K562 (cell line): ENCODE data around the gene NDUFS3. TPM values are rescaled to one million over a fixed set of nuclear protein-coding genes. Genes with fewer than 3 reads are reported as not detected.

Experiments
- ESRRA ChIP-seq: fragments of 450-650 bp; IDR thresholded peaks from 2 replicates; pipeline ENCODE4 v1.6.1; 2014; ENCODE audit warnings: low read depth, mild to moderate bottlenecking, moderate library complexity, borderline replicate concordance
- FOXA1 ChIP-seq: fragments of 450-650 bp; IDR thresholded peaks from 2 replicates; pipeline ENCODE4 v1.6.1; 2016; ENCODE audit warnings: mild to moderate bottlenecking, borderline replicate concordance
- FUS ChIP-seq: fragments of 200-400 bp; formaldehyde crosslinking; optimal IDR thresholded peaks from 2 replicates; pipeline ENCODE3; 2017; ENCODE audit warnings: low read depth, low read length
- HDAC6 ChIP-seq: IDR thresholded peaks from 2 replicates; pipeline ENCODE4 v1.6.1; 2012; ENCODE audit warnings: low read depth, mild to moderate bottlenecking, control low read depth, inconsistent platforms, low read length, moderate library complexity
- JUND ChIP-seq, 2 experiments: IDR thresholded peaks; 2 replicates in 1 of 2; 3 replicates in 1 of 2; pipeline ENCODE4 v1.6.1; 2011; ENCODE audit warnings: borderline replicate concordance in 2 of 2, low read depth in 2 of 2, low read length in 2 of 2, improper control_type of control experiment in 1 of 2, missing biosample characterization in 1 of 2, missing genetic modification characterization in 1 of 2, missing genetic modification reagents in 1 of 2
- MAFG ChIP-seq: fragments of 450-650 bp; conservative IDR thresholded peaks from 2 replicates; pipeline ENCODE4 v1.6.1; 2016; ENCODE audit warnings: missing genetic modification characterization, missing compliant biosample characterization
- MEF2D ChIP-seq: conservative IDR thresholded peaks from 2 replicates; pipeline ENCODE4 v1.6.1; 2016; ENCODE audit warnings: low read depth, missing genetic modification characterization, missing compliant biosample characterization
- MYNN ChIP-seq, 2 experiments: sonication (generic); formaldehyde crosslinking in 1 of 2; IDR thresholded peaks; 2 replicates each; pipeline versions ENCODE4 v1.5.0 to v1.6.1; 2016 to 2020; ENCODE audit warnings: antibody characterized with exemption in 1 of 2, missing genetic modification reagents in 1 of 2
- NCOR1 ChIP-seq: fragments of 450-650 bp; IDR thresholded peaks from 2 replicates; pipeline ENCODE4 v1.6.1; 2016; ENCODE audit warnings: mild to moderate bottlenecking, moderate library complexity
- RBM14 ChIP-seq: fragments of 200-400 bp; formaldehyde crosslinking; IDR thresholded peaks from 2 replicates; pipeline ENCODE4 v1.6.1; 2018; ENCODE audit warnings: low read depth, mild to moderate bottlenecking, low read length, moderate library complexity, borderline replicate concordance; ENCODE audit not compliant: insufficient read depth
- TSC22D4 ChIP-seq: fragments of 450-650 bp; IDR thresholded peaks from 2 replicates; pipeline ENCODE4 v1.6.1; 2016; ENCODE audit warnings: missing genetic modification characterization, missing biosample characterization, control low read depth
- ZBTB17 ChIP-seq: fragments of 450-650 bp; formaldehyde crosslinking; IDR thresholded peaks from 2 replicates; pipeline ENCODE4 v1.4.0; 2020; ENCODE audit warnings: mild to moderate bottlenecking
- ZNF764 ChIP-seq: fragments of 250-450 bp; sonication (Bioruptor Pico); IDR thresholded peaks from 2 replicates; pipeline ENCODE4 v1.4.0; 2020; ENCODE audit warnings: low read depth, mild to moderate bottlenecking, moderate library complexity
- polyA plus RNA-seq, 8 experiments: library from polyadenylated mRNA; depleted of rRNA in 4 of 8; stranded (reverse) in 5 of 8; unstranded in 3 of 8; fragments of >200 nt; fragmentation: Nextera tagmentation in 2 of 8; fragmentation: Illumina TruSeq in 1 of 8; extraction: Ambion mirVana in 2 of 8; extraction: Trizol in 1 of 8; gene quantifications; 2 replicates each; pipeline versions ENCODE4 v1.2.1 to v1.2.3, GENCODE V29; 2011 to 2014; ENCODE audit warnings: inconsistent platforms in 1 of 8, missing spikeins in 1 of 8
- total RNA-seq, 7 experiments: library from RNA; depleted of rRNA in 6 of 7; stranded (reverse); fragments of >200 nt in 6 of 7; fragmentation: Illumina TruSeq in 2 of 7; extraction: Trizol in 2 of 7; gene quantifications; 2 replicates each; pipeline versions ENCODE4 v1.2.1 to v1.2.3, GENCODE V29; 2011 to 2021; ENCODE audit warnings: low replicate concordance in 1 of 7
- TF ChIP-seq, protein P1 (sequence below): IDR thresholded peaks from 3 replicates; pipeline ENCODE4 v1.6.1; 2011; ENCODE audit warnings: borderline replicate concordance, mild to moderate bottlenecking, moderate library complexity; ENCODE audit not compliant: insufficient read length; ENCODE audit errors: extremely low read depth
- TF ChIP-seq, protein P2 (sequence below): fragments of 150-350 bp; IDR thresholded peaks from 2 replicates; pipeline ENCODE4 v1.6.1; 2014; ENCODE audit warnings: low read depth, mild to moderate bottlenecking, low read length, borderline replicate concordance
- TF ChIP-seq, protein P3 (sequence below): sonication (generic); formaldehyde crosslinking; IDR thresholded peaks from 2 replicates; pipeline ENCODE4 v1.8.0; 2022; ENCODE audit warnings: mild to moderate bottlenecking, missing genetic modification reagents, borderline replicate concordance

Gene NDUFS3
- total and polyA plus RNA-seq, 9 of the 15 experiments (the other 6 are each of a cell fraction or from before 2014, with no cell fraction given) = 38.7 to 341 (median 194) TPM

DNA sequence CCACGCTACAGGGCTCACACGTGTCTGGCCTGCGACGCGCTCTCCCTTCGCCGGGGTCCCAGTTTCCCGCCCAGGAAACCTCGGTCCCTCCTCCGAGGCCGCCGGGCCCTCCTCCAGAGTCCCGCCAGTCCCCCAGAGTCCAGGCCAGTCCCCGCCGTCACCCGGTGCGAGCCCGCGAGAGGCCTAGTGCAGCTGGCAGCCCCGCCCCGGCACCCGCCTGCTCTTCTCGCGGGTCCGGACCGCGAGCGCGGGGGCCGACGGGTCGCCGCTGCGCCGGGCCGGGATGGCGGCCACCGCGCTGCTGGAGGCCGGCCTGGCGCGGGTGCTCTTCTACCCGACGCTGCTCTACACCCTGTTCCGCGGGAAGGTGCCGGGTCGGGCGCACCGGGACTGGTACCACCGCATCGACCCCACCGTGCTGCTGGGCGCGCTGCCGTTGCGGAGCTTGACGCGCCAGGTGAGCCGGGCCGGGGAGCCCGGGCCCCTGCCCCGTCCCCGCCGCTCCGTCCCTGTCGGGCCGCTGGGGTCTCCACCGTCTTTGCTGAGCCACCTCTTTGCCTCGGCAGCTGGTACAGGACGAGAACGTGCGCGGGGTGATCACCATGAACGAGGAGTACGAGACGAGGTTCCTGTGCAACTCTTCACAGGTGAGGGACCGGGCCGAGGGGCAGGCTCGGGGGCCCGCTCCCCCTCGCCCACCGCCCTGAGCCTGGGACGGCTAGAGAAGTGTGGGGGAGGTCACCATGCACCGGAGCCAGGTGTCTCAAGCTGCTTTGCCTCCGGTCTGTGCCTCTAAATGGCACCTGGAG is 13.3 kb upstream of the NDUFS3 start, which contains the start of gene PTPMT1 (continued):
- TF ChIP-seq FUS (no peak), ZBTB17 (peak; percentile 67), ZNF764 (CRISPR knock-in tag) (no peak), FOXA1 (no peak), MYNN (IDR thresholded peaks at IDR 0.05) (no peak), MYNN (CRISPR knock-in tag; IDR thresholded peaks at IDR 0.05) (peak; percentile 17; the same call in 1 of the 2 replicates), HDAC6 (no peak), NCOR1 (peak; percentile 35; the same call in 1 of the 2 replicates), JUND (IDR thresholded peaks at IDR 0.05; ENCODE audit: borderline replicate concordance, low read depth, low read length) (no peak), JUND (tag; IDR thresholded peaks at IDR 0.05; ENCODE audit: borderline replicate concordance, low read depth, low read length) (no peak; the same call in 2 of the 3 replicates), MAFG (tag) (no peak), MEF2D (tag) (no peak), ESRRA (peak; percentile 44; the same call in 1 of the 2 replicates), RBM14 (no peak), TSC22D4 (tag) (no peak)
- TF ChIP-seq, protein P1, sequence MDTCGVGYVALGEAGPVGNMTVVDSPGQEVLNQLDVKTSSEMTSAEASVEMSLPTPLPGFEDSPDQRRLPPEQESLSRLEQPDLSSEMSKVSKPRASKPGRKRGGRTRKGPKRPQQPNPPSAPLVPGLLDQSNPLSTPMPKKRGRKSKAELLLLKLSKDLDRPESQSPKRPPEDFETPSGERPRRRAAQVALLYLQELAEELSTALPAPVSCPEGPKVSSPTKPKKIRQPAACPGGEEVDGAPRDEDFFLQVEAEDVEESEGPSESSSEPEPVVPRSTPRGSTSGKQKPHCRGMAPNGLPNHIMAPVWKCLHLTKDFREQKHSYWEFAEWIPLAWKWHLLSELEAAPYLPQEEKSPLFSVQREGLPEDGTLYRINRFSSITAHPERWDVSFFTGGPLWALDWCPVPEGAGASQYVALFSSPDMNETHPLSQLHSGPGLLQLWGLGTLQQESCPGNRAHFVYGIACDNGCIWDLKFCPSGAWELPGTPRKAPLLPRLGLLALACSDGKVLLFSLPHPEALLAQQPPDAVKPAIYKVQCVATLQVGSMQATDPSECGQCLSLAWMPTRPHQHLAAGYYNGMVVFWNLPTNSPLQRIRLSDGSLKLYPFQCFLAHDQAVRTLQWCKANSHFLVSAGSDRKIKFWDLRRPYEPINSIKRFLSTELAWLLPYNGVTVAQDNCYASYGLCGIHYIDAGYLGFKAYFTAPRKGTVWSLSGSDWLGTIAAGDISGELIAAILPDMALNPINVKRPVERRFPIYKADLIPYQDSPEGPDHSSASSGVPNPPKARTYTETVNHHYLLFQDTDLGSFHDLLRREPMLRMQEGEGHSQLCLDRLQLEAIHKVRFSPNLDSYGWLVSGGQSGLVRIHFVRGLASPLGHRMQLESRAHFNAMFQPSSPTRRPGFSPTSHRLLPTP = no peak
- TF ChIP-seq, protein P2, sequence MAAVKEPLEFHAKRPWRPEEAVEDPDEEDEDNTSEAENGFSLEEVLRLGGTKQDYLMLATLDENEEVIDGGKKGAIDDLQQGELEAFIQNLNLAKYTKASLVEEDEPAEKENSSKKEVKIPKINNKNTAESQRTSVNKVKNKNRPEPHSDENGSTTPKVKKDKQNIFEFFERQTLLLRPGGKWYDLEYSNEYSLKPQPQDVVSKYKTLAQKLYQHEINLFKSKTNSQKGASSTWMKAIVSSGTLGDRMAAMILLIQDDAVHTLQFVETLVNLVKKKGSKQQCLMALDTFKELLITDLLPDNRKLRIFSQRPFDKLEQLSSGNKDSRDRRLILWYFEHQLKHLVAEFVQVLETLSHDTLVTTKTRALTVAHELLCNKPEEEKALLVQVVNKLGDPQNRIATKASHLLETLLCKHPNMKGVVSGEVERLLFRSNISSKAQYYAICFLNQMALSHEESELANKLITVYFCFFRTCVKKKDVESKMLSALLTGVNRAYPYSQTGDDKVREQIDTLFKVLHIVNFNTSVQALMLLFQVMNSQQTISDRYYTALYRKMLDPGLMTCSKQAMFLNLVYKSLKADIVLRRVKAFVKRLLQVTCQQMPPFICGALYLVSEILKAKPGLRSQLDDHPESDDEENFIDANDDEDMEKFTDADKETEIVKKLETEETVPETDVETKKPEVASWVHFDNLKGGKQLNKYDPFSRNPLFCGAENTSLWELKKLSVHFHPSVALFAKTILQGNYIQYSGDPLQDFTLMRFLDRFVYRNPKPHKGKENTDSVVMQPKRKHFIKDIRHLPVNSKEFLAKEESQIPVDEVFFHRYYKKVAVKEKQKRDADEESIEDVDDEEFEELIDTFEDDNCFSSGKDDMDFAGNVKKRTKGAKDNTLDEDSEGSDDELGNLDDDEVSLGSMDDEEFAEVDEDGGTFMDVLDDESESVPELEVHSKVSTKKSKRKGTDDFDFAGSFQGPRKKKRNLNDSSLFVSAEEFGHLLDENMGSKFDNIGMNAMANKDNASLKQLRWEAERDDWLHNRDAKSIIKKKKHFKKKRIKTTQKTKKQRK = no peak
- TF ChIP-seq, protein P3, sequence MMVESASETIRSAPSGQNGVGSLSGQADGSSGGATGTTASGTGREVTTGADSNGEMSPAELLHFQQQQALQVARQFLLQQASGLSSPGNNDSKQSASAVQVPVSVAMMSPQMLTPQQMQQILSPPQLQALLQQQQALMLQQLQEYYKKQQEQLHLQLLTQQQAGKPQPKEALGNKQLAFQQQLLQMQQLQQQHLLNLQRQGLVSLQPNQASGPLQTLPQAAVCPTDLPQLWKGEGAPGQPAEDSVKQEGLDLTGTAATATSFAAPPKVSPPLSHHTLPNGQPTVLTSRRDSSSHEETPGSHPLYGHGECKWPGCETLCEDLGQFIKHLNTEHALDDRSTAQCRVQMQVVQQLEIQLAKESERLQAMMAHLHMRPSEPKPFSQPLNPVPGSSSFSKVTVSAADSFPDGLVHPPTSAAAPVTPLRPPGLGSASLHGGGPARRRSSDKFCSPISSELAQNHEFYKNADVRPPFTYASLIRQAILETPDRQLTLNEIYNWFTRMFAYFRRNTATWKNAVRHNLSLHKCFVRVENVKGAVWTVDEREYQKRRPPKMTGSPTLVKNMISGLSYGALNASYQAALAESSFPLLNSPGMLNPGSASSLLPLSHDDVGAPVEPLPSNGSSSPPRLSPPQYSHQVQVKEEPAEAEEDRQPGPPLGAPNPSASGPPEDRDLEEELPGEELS (CRISPR knock-in tag) = no peak
